HEK293 (cell line): ENCODE data around the gene COL5A2.

Experiments
- CTCF ChIP-seq: fragments of 450-650 bp; formaldehyde crosslinking; IDR thresholded peaks from 2 replicates; pipeline ENCODE4 v1.5.1; 2016; ENCODE audit warnings: missing biosample characterization, missing genetic modification characterization
- SETDB1 ChIP-seq: IDR thresholded peaks from one replicate; pipeline ENCODE4 v1.6.1; 2017; ENCODE audit warnings: mild to moderate bottlenecking, low read length, moderate library complexity, mixed read lengths; ENCODE audit not compliant: insufficient read length
- ZBTB44 ChIP-seq: fragments of 450-650 bp; IDR thresholded peaks from 2 replicates; pipeline ENCODE4 v1.5.1; 2018; ENCODE audit warnings: missing biosample characterization, mild to moderate bottlenecking, missing genetic modification characterization
- ZBTB49 ChIP-seq: fragments of 450-650 bp; formaldehyde crosslinking; IDR thresholded peaks from 2 replicates; pipeline ENCODE4 v1.5.1; 2016; ENCODE audit warnings: missing biosample characterization, missing genetic modification characterization, low read depth
- ZNF274 ChIP-seq, 2 experiments: fragments of 200-500 bp in 1 of 2; fragments of 450-650 bp in 1 of 2; sonication (Bioruptor generic) in 1 of 2; formaldehyde crosslinking in 1 of 2; IDR thresholded peaks; 2 replicates each; pipeline versions ENCODE4 v1.5.1 to v1.6.1; 2014 to 2016; ENCODE audit warnings: borderline replicate concordance in 1 of 2, inconsistent platforms in 1 of 2, low read length in 1 of 2, missing biosample characterization in 1 of 2, missing genetic modification characterization in 1 of 2
- ZNF501 ChIP-seq: fragments of 450-650 bp; formaldehyde crosslinking; IDR thresholded peaks from 2 replicates; pipeline ENCODE4 v1.5.1; 2016; ENCODE audit warnings: missing biosample characterization, missing genetic modification characterization

- TF ChIP-seq CTCF (tag by site-specific recombination): 0 out of 2 replicates have a peak, but pooled peaks have one; percentile 11
- TF ChIP-seq ZNF501 (tag by site-specific recombination): no peak
- TF ChIP-seq SETDB1: no peak
- TF ChIP-seq ZBTB49 (tag by site-specific recombination): no peak
- TF ChIP-seq ZNF274 (IDR thresholded peaks at IDR 0.05; ENCODE audit: low read length): no peak
- TF ChIP-seq ZNF274 (tag by site-specific recombination; IDR thresholded peaks at IDR 0.05; ENCODE audit: borderline replicate concordance): no peak
- TF ChIP-seq ZBTB44 (tag by site-specific recombination): no peak
These were observed 64.4 kb downstream of the COL5A2 start for GRCh38 chr2:189115126-189115525.
